Sigmoid colon (tissue), 7 donors: ENCODE measurements around the gene EXOSC2. TPM values are rescaled to one million over a fixed set of nuclear protein-coding genes. Genes with fewer than 3 reads are reported as not detected.

ENCODE experiments used
- DNase-seq: peaks from one replicate; pipeline ENCODE4 v3.0.0-alpha.2; 2019
- H3K27ac ChIP-seq, 4 donors: fragments of 200-600 bp; sonication (generic); one replicate each; pipeline ENCODE4 v1.5.1; 2016 to 2019; ENCODE audit warnings: mild to moderate bottlenecking in 1 of 4
- H3K27me3 ChIP-seq, 3 donors: fragments of 200-600 bp; sonication (generic); one replicate each; pipeline ENCODE4 v1.5.1; 2019; ENCODE audit warnings: mild to moderate bottlenecking in 1 of 3
- H3K36me3 ChIP-seq, 4 donors: fragments of 200-600 bp; sonication (generic); one replicate each; pipeline ENCODE4 v1.5.1; 2016 to 2019
- H3K4me1 ChIP-seq, 4 donors: fragments of 200-600 bp; sonication (generic); one replicate each; pipeline ENCODE4 v1.5.1; 2017 to 2019
- H3K4me3 ChIP-seq, 4 donors: fragments of 200-600 bp; sonication (generic); one replicate each; pipeline ENCODE4 v1.5.1; 2017 to 2019; ENCODE audit warnings: mild to moderate bottlenecking in 2 of 4, moderate library complexity in 1 of 4
- H3K9me3 ChIP-seq, 4 donors: fragments of 200-600 bp in 3 of 4; sonication (generic) in 3 of 4; one replicate each; pipeline versions ENCODE4 v1.5.1 to v1.6.1; 2013 to 2019
- EP300 ChIP-seq, 4 donors: sonication (generic); formaldehyde crosslinking; IDR thresholded peaks; one replicate each; pipeline ENCODE4 v1.6.1; 2017; ENCODE audit warnings: antibody characterized with exemption in 4 of 4
- POLR2A ChIP-seq, 2 donors: fragments of 450-650 bp; IDR thresholded peaks; one replicate each; pipeline ENCODE4 v1.6.1; 2016; ENCODE audit warnings: antibody characterized with exemption in 2 of 2, mild to moderate bottlenecking in 2 of 2, moderate library complexity in 2 of 2
- POLR2AphosphoS5 ChIP-seq, 4 donors: sonication (generic); formaldehyde crosslinking; IDR thresholded peaks; one replicate each; pipeline ENCODE4 v1.6.1; 2017; ENCODE audit warnings: antibody characterized with exemption in 4 of 4
- WGBS, 2 donors: extraction: QIAGEN DNeasy Blood & Tissue Kit; methylation state at CpG; one replicate each; pipeline ENCODE4 v1.1.7; 2013; 5-methylcytosine and 5-hydroxymethylcytosine counted together
- intact Hi-C: fragments of 100-400 bp; cut with DNase I; formaldehyde crosslinking; loops from one replicate; pipeline ENCODE4 v1.15.1; 2023
- polyA plus RNA-seq, 3 donors: library from polyadenylated mRNA; stranded (reverse); fragments of 200-250 nt; gene quantifications; one replicate each; pipeline ENCODE4 v1.2.3, GENCODE V29; 2013
- total RNA-seq, 4 donors: library from RNA; depleted of rRNA; stranded (reverse); fragments of >200 nt; gene quantifications; one replicate each; pipeline ENCODE4 v1.1.0, GENCODE V29; 2016
- TF ChIP-seq, protein P1 (sequence below), 4 experiments: fragments of 450-650 bp in 3 of 4; fragments of 200-600 bp in 1 of 4; IDR thresholded peaks; one replicate each; pipeline ENCODE4 v1.5.1; 2016 to 2019; ENCODE audit warnings: antibody characterized with exemption in 4 of 4, mild to moderate bottlenecking in 3 of 4, moderate library complexity in 2 of 4
- donor health status: healthy with polysubstance abuse.
- donor health status: Bipolar disorder and iron deficiency.
- donor health status: healthy.

Gene EXOSC2
- total and polyA plus RNA-seq, 7 donors = 6.6 to 24.1 (median 12.5) TPM

GRCh38 chr9:130698514-130698913 is 4.9 kb downstream of the EXOSC2 start:
- no peak for DNase-seq
- no peaks in the 10 kb centered on the region for H3K27me3 ChIP-seq
- 72 to 88% methylated on average over 3 of the region's 3 CpGs for WGBS, 2 donors
- H3K4me3 ChIP-seq = no peak overlapping the region
- H3K27ac ChIP-seq = no peak overlapping the region
- intact Hi-C loops = no loop called here
- peaks cover 0 to 23% (median 15%) of the 10 kb centered on the region in 4 donors for H3K4me1 ChIP-seq
- peaks cover 18 to 78% (median 31%) of the 10 kb centered on the region in 4 donors for H3K36me3 ChIP-seq
- H3K9me3 ChIP-seq = no peaks in the 10 kb centered on the region
- TF ChIP-seq, protein P1, sequence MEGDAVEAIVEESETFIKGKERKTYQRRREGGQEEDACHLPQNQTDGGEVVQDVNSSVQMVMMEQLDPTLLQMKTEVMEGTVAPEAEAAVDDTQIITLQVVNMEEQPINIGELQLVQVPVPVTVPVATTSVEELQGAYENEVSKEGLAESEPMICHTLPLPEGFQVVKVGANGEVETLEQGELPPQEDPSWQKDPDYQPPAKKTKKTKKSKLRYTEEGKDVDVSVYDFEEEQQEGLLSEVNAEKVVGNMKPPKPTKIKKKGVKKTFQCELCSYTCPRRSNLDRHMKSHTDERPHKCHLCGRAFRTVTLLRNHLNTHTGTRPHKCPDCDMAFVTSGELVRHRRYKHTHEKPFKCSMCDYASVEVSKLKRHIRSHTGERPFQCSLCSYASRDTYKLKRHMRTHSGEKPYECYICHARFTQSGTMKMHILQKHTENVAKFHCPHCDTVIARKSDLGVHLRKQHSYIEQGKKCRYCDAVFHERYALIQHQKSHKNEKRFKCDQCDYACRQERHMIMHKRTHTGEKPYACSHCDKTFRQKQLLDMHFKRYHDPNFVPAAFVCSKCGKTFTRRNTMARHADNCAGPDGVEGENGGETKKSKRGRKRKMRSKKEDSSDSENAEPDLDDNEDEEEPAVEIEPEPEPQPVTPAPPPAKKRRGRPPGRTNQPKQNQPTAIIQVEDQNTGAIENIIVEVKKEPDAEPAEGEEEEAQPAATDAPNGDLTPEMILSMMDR (IDR thresholded peaks at IDR 0.05) = no peak
- TF ChIP-seq POLR2AphosphoS5 (IDR thresholded peaks at IDR 0.05) (no peak), EP300 (IDR thresholded peaks at IDR 0.05) (no peak), POLR2A (IDR thresholded peaks at IDR 0.05) (no peak)

DNA sequence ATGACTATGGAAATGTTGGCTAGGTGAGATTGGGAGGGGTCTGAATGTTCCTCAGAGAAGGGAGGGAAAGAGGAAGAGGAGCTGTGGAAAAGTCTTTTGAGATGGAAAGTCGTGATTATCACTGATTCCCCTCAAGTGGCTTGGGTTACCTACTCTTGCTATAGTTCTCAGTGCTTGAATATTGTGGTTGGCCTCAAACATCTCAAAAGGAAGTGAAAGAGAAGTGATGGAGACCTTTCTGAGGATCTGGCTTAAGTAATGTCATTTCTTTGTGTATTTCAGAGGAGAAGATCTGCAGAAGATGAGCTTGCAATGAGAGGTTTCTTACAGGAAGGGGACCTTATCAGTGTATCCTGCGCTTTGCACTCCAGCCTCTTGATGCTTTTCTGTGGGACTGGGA is 5.5 kb downstream of the EXOSC2 start:
- Histone ChIP-seq H3K27me3 (no peaks in the 10 kb centered on the region), H3K36me3 (peaks cover 20 to 83% (median 35%) of the 10 kb centered on the region in 4 donors), H3K4me1 (peaks cover 0 to 22% (median 14%) of the 10 kb centered on the region in 4 donors), H3K27ac (no peak overlapping the region), H3K4me3 (no peak overlapping the region), H3K9me3 (no peaks in the 10 kb centered on the region)
- DNase-seq = no peak
- WGBS, 2 donors = 85 to 87% methylated on average over 2 of the region's 2 CpGs
- intact Hi-C loops = no loop called here
- TF ChIP-seq POLR2AphosphoS5 (IDR thresholded peaks at IDR 0.05) (no peak), EP300 (IDR thresholded peaks at IDR 0.05) (no peak), POLR2A (IDR thresholded peaks at IDR 0.05) (no peak)
- TF ChIP-seq, protein P1 (IDR thresholded peaks at IDR 0.05) = no peak

GRCh38 chr9:130701059-130702022 is 7.8 kb downstream of the EXOSC2 start:
- no peak overlapping the region for H3K4me3 ChIP-seq
- peak; percentile 88 for DNase-seq
- TF ChIP-seq POLR2A (IDR thresholded peaks at IDR 0.05) = no peak
- TF ChIP-seq, protein P1 (IDR thresholded peaks at IDR 0.05) = peak; percentile 63 to 97 (median 91)
- no peak for TF ChIP-seq POLR2AphosphoS5 (IDR thresholded peaks at IDR 0.05)
- 38 to 60% methylated on average over 13 of the region's 13 CpGs for WGBS, 2 donors
- no peaks in the 10 kb centered on the region for H3K9me3 ChIP-seq
- H3K36me3 ChIP-seq = peaks cover 26 to 89% (median 38%) of the 10 kb centered on the region in 4 donors
- H3K27ac ChIP-seq = peak overlapping the region in 3 of 4 donors; percentile 7 to 51 (median 29)
- H3K27me3 ChIP-seq = no peaks in the 10 kb centered on the region
- intact Hi-C loops = loop anchor here (1.0 to 5.0 kb wide), 3 partner anchors 240 to 349 kb away; no protein-coding TSS in a partner anchor
- peaks cover 0 to 9% (median 0%) of the 10 kb centered on the region in 4 donors for H3K4me1 ChIP-seq

GRCh38 chr9:130703501-130703900 is 9.9 kb downstream of the EXOSC2 start:
- H3K4me1 ChIP-seq = peaks cover 0 to 9% (median 0%) of the 10 kb centered on the region in 4 donors
- TF ChIP-seq EP300 (IDR thresholded peaks at IDR 0.05) (no peak), POLR2A (IDR thresholded peaks at IDR 0.05) (no peak), POLR2AphosphoS5 (IDR thresholded peaks at IDR 0.05) (no peak)
- TF ChIP-seq, protein P1 (IDR thresholded peaks at IDR 0.05) = no peak
- no peak overlapping the region for H3K4me3 ChIP-seq
- no peaks in the 10 kb centered on the region for H3K27me3 ChIP-seq
- no peak overlapping the region for H3K27ac ChIP-seq
- no peaks in the 10 kb centered on the region for H3K9me3 ChIP-seq
- peaks cover 19 to 67% (median 27%) of the 10 kb centered on the region in 4 donors for H3K36me3 ChIP-seq
- WGBS, 2 donors = 85 to 86% methylated on average over 7 of the region's 7 CpGs
- intact Hi-C loops = loop anchor here (5.0 kb wide), 1 partner anchor 294 kb away; no protein-coding TSS in a partner anchor
- no peak for DNase-seq
